Upper lobe of left lung (tissue), 6 donors: Measurements from ENCODE around the gene ARHGEF12. TPM values are rescaled to one million over a fixed set of nuclear protein-coding genes. Genes with fewer than 3 reads are reported as not detected.

Experiments used
- ATAC-seq, 2 donors: fragments of 200-7000 bp; cut with Tn5 transposase; one replicate each; pipeline ENCODE4 v1.9.1; 2022; ENCODE audit warnings: mild to moderate bottlenecking in 2 of 2, moderate library complexity in 2 of 2; ENCODE audit not compliant: low FRiP score in 2 of 2
- DNase-seq, 2 donors: peaks; one replicate each; pipeline ENCODE4 v3.0.0-alpha.2; 2019 to 2020
- H3K27ac ChIP-seq, 4 donors: fragments of 200-600 bp; sonication (generic); one replicate each; pipeline ENCODE4 v1.5.1; 2016 to 2019
- H3K27me3 ChIP-seq, 4 donors: fragments of 200-600 bp; sonication (generic); one replicate each; pipeline ENCODE4 v1.5.1; 2017 to 2019
- H3K36me3 ChIP-seq, 4 donors: fragments of 200-600 bp; sonication (generic); one replicate each; pipeline ENCODE4 v1.5.1; 2016 to 2019
- H3K4me1 ChIP-seq, 4 donors: fragments of 200-600 bp; sonication (generic); one replicate each; pipeline ENCODE4 v1.5.1; 2018 to 2019
- H3K4me3 ChIP-seq, 4 donors: fragments of 200-600 bp; sonication (generic); one replicate each; pipeline ENCODE4 v1.5.1; 2017 to 2019; ENCODE audit warnings: mild to moderate bottlenecking in 2 of 4, moderate library complexity in 1 of 4
- H3K9me3 ChIP-seq, 4 donors: fragments of 200-600 bp; sonication (generic); one replicate each; pipeline ENCODE4 v1.5.1; 2018 to 2019
- CTCF ChIP-seq, 6 experiments: fragments of 450-650 bp in 4 of 6; fragments of 200-600 bp in 2 of 6; sonication (generic) in 2 of 6; IDR thresholded peaks; one replicate each; pipeline ENCODE4 v1.5.1; 2016 to 2019; ENCODE audit warnings: antibody characterized with exemption in 6 of 6
- EP300 ChIP-seq, 4 donors: sonication (generic); formaldehyde crosslinking; IDR thresholded peaks; one replicate each; pipeline ENCODE4 v1.5.1; 2017; ENCODE audit warnings: antibody characterized with exemption in 4 of 4, control low read depth in 2 of 4
- POLR2A ChIP-seq, 4 donors: fragments of 450-650 bp; IDR thresholded peaks; one replicate each; pipeline ENCODE4 v1.5.1; 2016 to 2017; ENCODE audit warnings: antibody characterized with exemption in 4 of 4, mild to moderate bottlenecking in 2 of 4
- POLR2AphosphoS5 ChIP-seq, 2 donors: sonication (generic); formaldehyde crosslinking; IDR thresholded peaks; one replicate each; pipeline ENCODE4 v1.5.1; 2017; ENCODE audit warnings: antibody characterized with exemption in 2 of 2
- WGBS, 2 donors: methylation state at CpG; one replicate each; pipeline ENCODE4 v1.1.5; 2017 to 2018; 5-methylcytosine and 5-hydroxymethylcytosine counted together
- total RNA-seq, 6 donors: library from RNA; depleted of rRNA in 4 of 6; stranded (reverse); fragments of >200 nt in 4 of 6; gene quantifications; one replicate each; pipeline versions ENCODE4 v1.1.0 to v1.2.1, GENCODE V29; 2016 to 2021
- donor health status: DM: no; HTN: no; CAD: no; lungs with moderate emphysema.
- donor health status: DM: no; HTN: yes; CAD: no; lungs with severe emphysema.

The ARHGEF12 gene
- total RNA-seq, 6 donors from 2014 or later = 90.1 to 170 (median 106) TPM

GRCh38 chr11:120365512-120365911 lies 29.3 kb downstream of the ARHGEF12 start:
- no peak for ATAC-seq
- no peaks in the 10 kb centered on the region for H3K27me3 ChIP-seq
- H3K36me3 ChIP-seq = no peaks in the 10 kb centered on the region
- H3K9me3 ChIP-seq = no peaks in the 10 kb centered on the region
- no peak for DNase-seq
- H3K4me3 ChIP-seq = no peak overlapping the region
- no peak for TF ChIP-seq EP300 (IDR thresholded peaks at IDR 0.05)
- TF ChIP-seq POLR2A (IDR thresholded peaks at IDR 0.05) = no peak
- TF ChIP-seq CTCF (IDR thresholded peaks at IDR 0.05) = no peak
- no peak for TF ChIP-seq POLR2AphosphoS5 (IDR thresholded peaks at IDR 0.05)
- H3K27ac ChIP-seq = no peak overlapping the region
- peaks cover 0 to 11% (median 4%) of the 10 kb centered on the region in 4 donors for H3K4me1 ChIP-seq

- DNase-seq = no peak
- no peak overlapping the region for H3K4me3 ChIP-seq
- no peak for ATAC-seq
- no peaks in the 10 kb centered on the region for H3K9me3 ChIP-seq
- peaks cover 0 to 17% (median 7%) of the 10 kb centered on the region in 4 donors for H3K4me1 ChIP-seq
- no peak overlapping the region for H3K27ac ChIP-seq
- no peaks in the 10 kb centered on the region for H3K36me3 ChIP-seq
- H3K27me3 ChIP-seq = no peaks in the 10 kb centered on the region
- TF ChIP-seq POLR2AphosphoS5 (IDR thresholded peaks at IDR 0.05) (no peak), POLR2A (IDR thresholded peaks at IDR 0.05) (no peak), EP300 (IDR thresholded peaks at IDR 0.05) (no peak), CTCF (IDR thresholded peaks at IDR 0.05) (no peak)
Observed at GRCh38 chr11:120372296-120372695, 36.1 kb downstream of the ARHGEF12 start.

GRCh38 chr11:120375076-120375475 lies 38.9 kb downstream of the ARHGEF12 start:
- ATAC-seq = no peak
- Histone ChIP-seq H3K27ac (no peak overlapping the region), H3K4me1 (peaks cover 0 to 21% (median 8%) of the 10 kb centered on the region in 4 donors), H3K27me3 (no peaks in the 10 kb centered on the region), H3K4me3 (no peak overlapping the region), H3K36me3 (no peaks in the 10 kb centered on the region), H3K9me3 (no peaks in the 10 kb centered on the region)
- WGBS, 2 donors = 68 to 81% methylated on average over 3 of the region's 3 CpGs
- no peak for DNase-seq
- TF ChIP-seq CTCF (IDR thresholded peaks at IDR 0.05) = no peak
- TF ChIP-seq POLR2AphosphoS5 (IDR thresholded peaks at IDR 0.05) = no peak
- no peak for TF ChIP-seq POLR2A (IDR thresholded peaks at IDR 0.05)
- no peak for TF ChIP-seq EP300 (IDR thresholded peaks at IDR 0.05)

- H3K4me1 ChIP-seq = peaks cover 0 to 25% (median 12%) of the 10 kb centered on the region in 4 donors
- TF ChIP-seq CTCF (IDR thresholded peaks at IDR 0.05) (no peak), POLR2AphosphoS5 (IDR thresholded peaks at IDR 0.05) (no peak), EP300 (IDR thresholded peaks at IDR 0.05) (no peak)
Observed at GRCh38 chr11:120376547-120377182, 40.5 kb downstream of the ARHGEF12 start.

GRCh38 chr11:120378474-120378873 lies 42.3 kb downstream of the ARHGEF12 start:
- Histone ChIP-seq H3K27ac (no peak overlapping the region), H3K9me3 (no peaks in the 10 kb centered on the region), H3K36me3 (no peaks in the 10 kb centered on the region), H3K27me3 (no peaks in the 10 kb centered on the region), H3K4me3 (no peak overlapping the region), H3K4me1 (peaks cover 0 to 28% (median 15%) of the 10 kb centered on the region in 4 donors)
- no peak for TF ChIP-seq POLR2AphosphoS5 (IDR thresholded peaks at IDR 0.05)
- no peak for TF ChIP-seq EP300 (IDR thresholded peaks at IDR 0.05)
- TF ChIP-seq CTCF (IDR thresholded peaks at IDR 0.05) = no peak
- TF ChIP-seq POLR2A (IDR thresholded peaks at IDR 0.05) = no peak
- ATAC-seq = no peak
- WGBS, 2 donors = 76 to 99% methylated on average over 3 of the region's 3 CpGs
- no peak for DNase-seq

More at GRCh38 chr11:120376547-120377182, 40.5 kb downstream of the ARHGEF12 start:
- Histone ChIP-seq H3K9me3 (no peaks in the 10 kb centered on the region), H3K36me3 (no peaks in the 10 kb centered on the region), H3K27ac (no peak overlapping the region), H3K27me3 (no peaks in the 10 kb centered on the region), H3K4me3 (no peak overlapping the region)
- DNase-seq = no peak
- no peak for ATAC-seq
- WGBS, 2 donors = 74% methylated on average over 6 of the region's 6 CpGs
